HAP-1 (cell line): ENCODE data around the gene TUBD1.
"Not testable (repeated sequence)": the region's sequence is repeated elsewhere in the genome, so short reads cannot be mapped to it uniquely, and the experiment has no call there.

Experiments
- DNase-seq, 2 experiments: peaks; one replicate each; pipeline ENCODE4 v3.0.0-alpha.2; 2016 to 2020; ENCODE audit warnings: low spot score in 2 of 2
- H3K27me3 ChIP-seq: fragments of 250-450 bp; sonication (Bioruptor Pico); 2 replicates; pipeline ENCODE4 v1.5.1; 2020; ENCODE audit warnings: low read depth, mild to moderate bottlenecking, moderate library complexity
- H3K36me3 ChIP-seq: fragments of 250-450 bp; sonication (Bioruptor Pico); replicated peaks from 2 replicates; pipeline ENCODE4 v1.5.1; 2020; ENCODE audit warnings: mild to moderate bottlenecking
- H3K4me1 ChIP-seq: fragments of 250-450 bp; sonication (Bioruptor Pico); 2 replicates; pipeline ENCODE4 v1.5.1; 2020; ENCODE audit warnings: mild to moderate bottlenecking
- H3K4me3 ChIP-seq: fragments of 250-450 bp; sonication (Bioruptor Pico); 2 replicates; pipeline ENCODE4 v1.5.1; 2020; ENCODE audit warnings: mild to moderate bottlenecking, moderate library complexity
- H3K9me3 ChIP-seq: fragments of 250-450 bp; sonication (Bioruptor Pico); 2 replicates; pipeline ENCODE4 v1.5.1; 2020; ENCODE audit warnings: mild to moderate bottlenecking, moderate library complexity
- in situ Hi-C: fragments of 300-500 bp; cut with MboI; formaldehyde crosslinking; loops from 3 replicates; pipeline ENCODE4 v1.14.3; 2020; ENCODE audit warnings: low sequenced_read_pairs, inconsistent platforms, mixed read lengths

The TUBD1 gene

GRCh38 chr17:59832883-59833379, 59.8 kb downstream of the TUBD1 start:
- Histone ChIP-seq H3K4me3 (no peak overlapping the region), H3K27me3 (no peaks in the 10 kb centered on the region), H3K36me3 (no peaks in the 10 kb centered on the region), H3K4me1 (peaks cover 32% of the 10 kb centered on the region), H3K9me3 (no peaks in the 10 kb centered on the region)
- DNase-seq = peak; percentile 49 to 74
- in situ Hi-C loops = no loop called here

DNA sequence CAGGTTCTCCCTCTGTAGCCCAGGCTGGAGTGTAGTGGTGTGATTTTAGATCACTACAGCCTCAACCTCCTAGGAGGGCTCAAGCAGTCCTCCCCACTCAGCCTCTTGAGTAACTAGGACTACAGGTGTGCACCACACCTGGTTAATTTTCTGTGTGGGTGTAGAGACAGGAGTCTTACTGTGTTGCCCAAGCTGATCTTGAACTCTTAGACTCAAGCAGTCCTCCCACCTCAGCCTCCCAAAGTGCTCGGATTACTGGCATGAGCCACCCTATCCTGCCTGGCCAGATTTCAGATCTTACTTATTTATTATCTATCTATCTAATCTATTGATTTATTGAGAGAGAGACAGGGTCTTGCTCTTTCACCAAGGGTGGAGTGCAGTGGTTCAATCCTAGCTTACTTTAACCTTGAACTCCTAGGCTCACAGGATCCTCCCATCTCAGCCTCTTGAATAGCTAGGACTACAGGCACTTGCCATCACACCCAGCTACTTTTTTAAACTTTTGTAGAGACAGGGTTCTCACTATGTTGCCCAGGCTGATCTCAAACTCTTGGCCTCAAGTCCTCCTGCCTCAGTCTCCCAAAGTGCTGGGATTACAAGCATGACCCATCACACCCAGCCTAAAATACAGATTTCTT, 61.8 kb downstream of the TUBD1 start:
- Histone ChIP-seq H3K9me3 (no peaks in the 10 kb centered on the region), H3K36me3 (no peaks in the 10 kb centered on the region; the same call in 1 of the 2 replicates), H3K27me3 (no peaks in the 10 kb centered on the region), H3K4me1 (peaks cover 30% of the 10 kb centered on the region), H3K4me3 (no peak overlapping the region)
- in situ Hi-C loops = no loop called here
- no peak for DNase-seq

- no peaks in the 10 kb centered on the region; the same call in 1 of the 2 replicates for H3K36me3 ChIP-seq
- no peaks in the 10 kb centered on the region for H3K27me3 ChIP-seq
- in situ Hi-C loops = no loop called here
- no peak for DNase-seq
- H3K4me3 ChIP-seq = no peak overlapping the region
- H3K9me3 ChIP-seq = no peaks in the 10 kb centered on the region
- H3K4me1 ChIP-seq = peaks cover 38% of the 10 kb centered on the region
Measured at GRCh38 chr17:59830007-59830630, 62.6 kb downstream of the TUBD1 start.

GRCh38 chr17:59829217-59830006, 63.3 kb downstream of the TUBD1 start:
- Histone ChIP-seq H3K36me3 (no peaks in the 10 kb centered on the region; the same call in 1 of the 2 replicates), H3K4me1 (peaks cover 38% of the 10 kb centered on the region), H3K27me3 (no peaks in the 10 kb centered on the region), H3K9me3 (no peaks in the 10 kb centered on the region), H3K4me3 (no peak overlapping the region)
- DNase-seq = peak; percentile 37 to 79
- in situ Hi-C loops = no loop called here

GRCh38 chr17:59828819-59829216, 63.9 kb downstream of the TUBD1 start:
- in situ Hi-C loops, H3K4me3 ChIP-seq, H3K36me3 ChIP-seq, H3K9me3 ChIP-seq, H3K27me3 ChIP-seq, DNase-seq: not testable (repeated sequence)
- H3K4me1 ChIP-seq = peaks cover 38% of the 10 kb centered on the region

- Histone ChIP-seq H3K4me1 (peaks cover 36% of the 10 kb centered on the region), H3K27me3 (no peaks in the 10 kb centered on the region), H3K9me3 (no peaks in the 10 kb centered on the region), H3K4me3 (no peak overlapping the region), H3K36me3 (no peaks in the 10 kb centered on the region; the same call in 1 of the 2 replicates)
- peak in 1 of 2 experiments; percentile 56 for DNase-seq
- in situ Hi-C loops = no loop called here
Measured at GRCh38 chr17:59828478-59828760, 64.3 kb downstream of the TUBD1 start.

GRCh38 chr17:59827721-59828477, 64.8 kb downstream of the TUBD1 start:
- no peak for DNase-seq
- Histone ChIP-seq H3K27me3 (no peaks in the 10 kb centered on the region), H3K4me3 (no peak overlapping the region), H3K4me1 (peaks cover 33% of the 10 kb centered on the region), H3K36me3 (no peaks in the 10 kb centered on the region; the same call in 1 of the 2 replicates), H3K9me3 (no peaks in the 10 kb centered on the region)
- in situ Hi-C loops = no loop called here

- no peak overlapping the region for H3K4me3 ChIP-seq
- H3K27me3 ChIP-seq = no peaks in the 10 kb centered on the region
- peaks cover 33% of the 10 kb centered on the region for H3K4me1 ChIP-seq
- H3K9me3 ChIP-seq = no peaks in the 10 kb centered on the region
- no peaks in the 10 kb centered on the region; the same call in 1 of the 2 replicates for H3K36me3 ChIP-seq
- in situ Hi-C loops = no loop called here
- DNase-seq = no peak
Measured at GRCh38 chr17:59826706-59827453, 65.9 kb downstream of the TUBD1 start.

GRCh38 chr17:59825533-59826322, 67.0 kb downstream of the TUBD1 start:
- no peak for DNase-seq
- in situ Hi-C loops = no loop called here
- peaks cover 33% of the 10 kb centered on the region for H3K4me1 ChIP-seq
- H3K36me3 ChIP-seq = no peaks in the 10 kb centered on the region; the same call in 1 of the 2 replicates
- H3K27me3 ChIP-seq = no peaks in the 10 kb centered on the region
- H3K9me3 ChIP-seq = no peaks in the 10 kb centered on the region
- no peak overlapping the region for H3K4me3 ChIP-seq

DNA sequence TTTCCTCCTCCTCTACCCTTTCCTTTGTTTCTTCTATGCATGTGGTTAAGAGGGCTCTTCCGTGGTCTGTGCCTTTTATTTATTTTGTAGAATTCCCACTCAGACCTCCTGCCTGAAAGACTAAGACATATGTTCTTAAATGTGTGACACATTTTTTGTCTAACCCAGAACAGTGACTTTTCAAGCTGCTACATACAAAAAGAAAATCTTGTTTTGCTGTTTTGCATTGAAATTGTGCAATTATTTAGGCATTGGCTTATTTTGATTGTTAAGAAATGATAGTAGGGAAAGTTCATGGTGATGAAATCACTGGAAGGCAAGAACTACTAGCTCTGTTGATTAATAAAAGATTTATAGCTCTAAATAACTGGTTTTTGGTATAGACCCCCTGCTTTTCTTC, 76.8 kb downstream of the TUBD1 start:
- H3K9me3 ChIP-seq = no peaks in the 10 kb centered on the region
- peaks cover 4% of the 10 kb centered on the region for H3K36me3 ChIP-seq
- in situ Hi-C loops = no loop called here
- DNase-seq = no peak
- no peak overlapping the region for H3K4me3 ChIP-seq
- no peaks in the 10 kb centered on the region for H3K27me3 ChIP-seq
- H3K4me1 ChIP-seq = no peaks in the 10 kb centered on the region

GRCh38 chr17:59814685-59815084, 78.1 kb downstream of the TUBD1 start:
- Histone ChIP-seq H3K9me3 (no peaks in the 10 kb centered on the region), H3K4me3 (no peak overlapping the region), H3K36me3 (peaks cover 4% of the 10 kb centered on the region), H3K4me1 (no peaks in the 10 kb centered on the region), H3K27me3 (no peaks in the 10 kb centered on the region)
- in situ Hi-C loops = no loop called here
- DNase-seq = no peak

- Histone ChIP-seq H3K36me3 (peaks cover 4% of the 10 kb centered on the region), H3K4me3 (no peak overlapping the region), H3K27me3 (no peaks in the 10 kb centered on the region), H3K4me1 (no peaks in the 10 kb centered on the region), H3K9me3 (no peaks in the 10 kb centered on the region)
- DNase-seq = no peak
- in situ Hi-C loops = no loop called here
Measured at GRCh38 chr17:59814276-59814675, 78.5 kb downstream of the TUBD1 start.
